ENCODE results near the gene CACNA1C.

- TF ChIP-seq CTCF (conservative IDR thresholded peaks at IDR 0.05; ENCODE audit: low read length) (no peak), EZH2phosphoT487 (IDR thresholded peaks at IDR 0.05; ENCODE audit: borderline replicate concordance, low read depth, low read length) (no peak)
Measured at GRCh38 chr12:2075508-2076195, 22.9 kb downstream of the CACNA1C start.
